Activated CD4-positive, alpha-beta T cell treated with anti-CD3 and anti-CD28 coated beads for 36 hours (primary cell): Measurements from ENCODE around the gene PPIG. TPM values are rescaled to one million over a fixed set of nuclear protein-coding genes. Genes with fewer than 3 reads are reported as not detected.

ENCODE experiments used
- ATAC-seq: fragments of 200-7000 bp; cut with Tn5 transposase; one replicate; pipeline ENCODE4 v1.10.0; 2021; ENCODE audit warnings: mild to moderate bottlenecking, moderate library complexity
- CTCF ChIA-PET: fragments of 350-600 bp; sonication (Branson Sonifier 250); formaldehyde crosslinking; loops from one replicate; lab custom pipeline; 2021; ENCODE audit warnings: antibody characterized with exemption; lab: Charles Lee
- POLR2A ChIA-PET: fragments of 350-600 bp; sonication (Branson Sonifier 250); formaldehyde crosslinking; loops from one replicate; lab custom pipeline; 2021; ENCODE audit warnings: antibody characterized with exemption, inconsistent platforms; lab: Charles Lee
- DNase-seq: peaks from one replicate; pipeline ENCODE4 v3.0.0-alpha.2; 2020
- H3K27ac Mint-ChIP-seq: one replicate; pipeline ENCODE4 v1.8.0; 2021; ENCODE audit warnings: mixed read lengths
- H3K27me3 Mint-ChIP-seq: one replicate; pipeline ENCODE4 v1.8.0; 2021; ENCODE audit warnings: mixed read lengths
- H3K36me3 Mint-ChIP-seq: one replicate; pipeline ENCODE4 v1.8.0; 2021; ENCODE audit warnings: low read depth, mixed read lengths
- H3K4me1 Mint-ChIP-seq: one replicate; pipeline ENCODE4 v1.8.0; 2021; ENCODE audit warnings: mixed read lengths
- H3K4me3 Mint-ChIP-seq: one replicate; pipeline ENCODE4 v1.8.0; 2021; ENCODE audit warnings: mild to moderate bottlenecking, moderate library complexity, mixed read lengths
- H3K9me3 Mint-ChIP-seq: one replicate; pipeline ENCODE4 v1.8.0; 2021; ENCODE audit warnings: low read depth, mixed read lengths
- intact Hi-C, 2 experiments: fragments of 100-400 bp; cut with DNase I in 1 of 2; cut with micrococcal nuclease in 1 of 2; formaldehyde crosslinking; loops; one replicate each; pipeline versions ENCODE4 v1.14.2 to v1.15.1; 2022 to 2024; cut with DNase I, micrococcal nuclease
- total RNA-seq, 2 experiments: library from RNA; stranded (reverse); gene quantifications; one replicate each; pipeline ENCODE4 v1.2.3, GENCODE V29; 2021

Gene PPIG
- total RNA-seq, 2 experiments from 2014 or later = 57.6 to 58.6 TPM

GRCh38 chr2:169662744-169663143 is 78.6 kb downstream of the PPIG start:
- intact Hi-C loops = no loop called here
- ChIA-PET POLR2A (no interaction called here), CTCF (no interaction called here)
- no peaks in the 10 kb centered on the region for H3K27me3 Mint-ChIP-seq
- H3K9me3 Mint-ChIP-seq = no peaks in the 10 kb centered on the region
- no peak for DNase-seq
- H3K36me3 Mint-ChIP-seq = no peaks in the 10 kb centered on the region
- no peak for ATAC-seq
- H3K4me1 Mint-ChIP-seq = no peaks in the 10 kb centered on the region
- H3K27ac Mint-ChIP-seq = no peak overlapping the region
- H3K4me3 Mint-ChIP-seq = no peak overlapping the region

GRCh38 chr2:169663247-169663646 is 79.1 kb downstream of the PPIG start:
- intact Hi-C loops = no loop called here
- Mint-ChIP-seq H3K36me3 (no peaks in the 10 kb centered on the region), H3K27ac (no peak overlapping the region), H3K27me3 (no peaks in the 10 kb centered on the region), H3K9me3 (no peaks in the 10 kb centered on the region), H3K4me3 (no peak overlapping the region), H3K4me1 (no peaks in the 10 kb centered on the region)
- DNase-seq (no peak), ATAC-seq (no peak)
- ChIA-PET CTCF (no interaction called here), POLR2A (no interaction called here)

- no peak for DNase-seq
- Mint-ChIP-seq H3K4me3 (no peak overlapping the region), H3K9me3 (no peaks in the 10 kb centered on the region), H3K36me3 (no peaks in the 10 kb centered on the region), H3K4me1 (no peaks in the 10 kb centered on the region), H3K27me3 (no peaks in the 10 kb centered on the region), H3K27ac (no peak overlapping the region)
- ATAC-seq = no peak
- intact Hi-C loops = no loop called here
- ChIA-PET CTCF (interaction anchor here (0.6 to 1.4 kb wide), 2 partner anchors 9 to 68 kb away, joined by 3 to 4 read pairs; no protein-coding TSS in a partner anchor), POLR2A (interaction anchor here (0.6 kb wide), 1 partner anchor 1074 kb away, joined by 13 read pairs; no protein-coding TSS in a partner anchor)
These were observed 80.4 kb downstream of the PPIG start for GRCh38 chr2:169664600-169664977.

GRCh38 chr2:169664978-169665930 is 81.1 kb downstream of the PPIG start:
- no peaks in the 10 kb centered on the region for H3K36me3 Mint-ChIP-seq
- POLR2A ChIA-PET = interaction anchor here (0.6 kb wide), 1 partner anchor 1073 kb away, joined by 13 read pairs; no protein-coding TSS in a partner anchor
- no peak overlapping the region for H3K27ac Mint-ChIP-seq
- intact Hi-C loops = no loop called here
- ATAC-seq (no peak), DNase-seq (no peak)
- no peaks in the 10 kb centered on the region for H3K27me3 Mint-ChIP-seq
- CTCF ChIA-PET = interaction anchor here (0.6 to 1.4 kb wide), 3 partner anchors 8 to 81 kb away, joined by 3 to 4 read pairs (median 3); partner anchors contain the start of gene PPIG
- no peak overlapping the region for H3K4me3 Mint-ChIP-seq
- no peaks in the 10 kb centered on the region for H3K9me3 Mint-ChIP-seq
- no peaks in the 10 kb centered on the region for H3K4me1 Mint-ChIP-seq

- H3K4me3 Mint-ChIP-seq = no peak overlapping the region
- H3K9me3 Mint-ChIP-seq = no peaks in the 10 kb centered on the region
- H3K4me1 Mint-ChIP-seq = no peaks in the 10 kb centered on the region
- intact Hi-C loops = loop anchor here in 1 of 2 experiments (1.0 kb wide), 1 partner anchor 18 kb away; no protein-coding TSS in a partner anchor
- H3K27me3 Mint-ChIP-seq = no peaks in the 10 kb centered on the region
- DNase-seq (no peak), ATAC-seq (no peak)
- H3K36me3 Mint-ChIP-seq = no peaks in the 10 kb centered on the region
- POLR2A ChIA-PET = no interaction called here
- no peak overlapping the region for H3K27ac Mint-ChIP-seq
- CTCF ChIA-PET = interaction anchor here (0.7 to 1.2 kb wide), 2 partner anchors 25 to 500 kb away, joined by 3 to 6 read pairs; no protein-coding TSS in a partner anchor
These were observed 83.4 kb downstream of the PPIG start for GRCh38 chr2:169667583-169667982.

GRCh38 chr2:169670215-169670651 is 86.1 kb downstream of the PPIG start:
- CTCF ChIA-PET = interaction anchor here (1.2 kb wide), 1 partner anchor 154 kb away, joined by 3 read pairs; the partner anchor contains the start of gene METTL5

GRCh38 chr2:169670937-169671336 is 86.8 kb downstream of the PPIG start:
- no peaks in the 10 kb centered on the region for H3K4me1 Mint-ChIP-seq
- no peaks in the 10 kb centered on the region for H3K9me3 Mint-ChIP-seq
- H3K4me3 Mint-ChIP-seq = no peak overlapping the region
- H3K36me3 Mint-ChIP-seq = no peaks in the 10 kb centered on the region
- peaks cover 7% of the 10 kb centered on the region for H3K27me3 Mint-ChIP-seq
- DNase-seq (no peak), ATAC-seq (no peak)
- intact Hi-C loops = no loop called here
- ChIA-PET CTCF (interaction anchor here (1.2 kb wide), 1 partner anchor 153 kb away, joined by 3 read pairs; the partner anchor contains the start of gene METTL5), POLR2A (no interaction called here)
- no peak overlapping the region for H3K27ac Mint-ChIP-seq

More at GRCh38 chr2:169670215-169670651, 86.1 kb downstream of the PPIG start:
- DNase-seq = no peak
- intact Hi-C loops = no loop called here
- Mint-ChIP-seq H3K27me3 (peaks cover 7% of the 10 kb centered on the region), H3K4me1 (no peaks in the 10 kb centered on the region), H3K4me3 (no peak overlapping the region), H3K27ac (no peak overlapping the region), H3K36me3 (no peaks in the 10 kb centered on the region), H3K9me3 (no peaks in the 10 kb centered on the region)
- ATAC-seq = peak; percentile 51
- POLR2A ChIA-PET = no interaction called here

GRCh38 chr2:169672406-169672805 is 88.3 kb downstream of the PPIG start:
- ATAC-seq (no peak), DNase-seq (no peak)
- H3K36me3 Mint-ChIP-seq = no peaks in the 10 kb centered on the region
- ChIA-PET POLR2A (no interaction called here), CTCF (no interaction called here)
- no peaks in the 10 kb centered on the region for H3K9me3 Mint-ChIP-seq
- intact Hi-C loops = no loop called here
- H3K27ac Mint-ChIP-seq = no peak overlapping the region
- H3K27me3 Mint-ChIP-seq = peaks cover 8% of the 10 kb centered on the region
- no peaks in the 10 kb centered on the region for H3K4me1 Mint-ChIP-seq
- no peak overlapping the region for H3K4me3 Mint-ChIP-seq

GRCh38 chr2:169673106-169673505 is 89.0 kb downstream of the PPIG start:
- no peak for ATAC-seq

GRCh38 chr2:169673921-169674320 is 89.8 kb downstream of the PPIG start:
- POLR2A ChIA-PET = no interaction called here
- Mint-ChIP-seq H3K27me3 (peaks cover 8% of the 10 kb centered on the region), H3K36me3 (no peaks in the 10 kb centered on the region), H3K27ac (no peak overlapping the region), H3K9me3 (no peaks in the 10 kb centered on the region), H3K4me3 (no peak overlapping the region), H3K4me1 (no peaks in the 10 kb centered on the region)
- CTCF ChIA-PET = interaction anchor here (0.6 kb wide), 1 partner anchor 152 kb away, joined by 3 read pairs; no protein-coding TSS in a partner anchor
- DNase-seq (no peak), ATAC-seq (no peak)
- intact Hi-C loops = no loop called here

More at GRCh38 chr2:169673106-169673505, 89.0 kb downstream of the PPIG start:
- no peak for DNase-seq
- Mint-ChIP-seq H3K4me3 (no peak overlapping the region), H3K36me3 (no peaks in the 10 kb centered on the region), H3K4me1 (no peaks in the 10 kb centered on the region), H3K27ac (no peak overlapping the region), H3K27me3 (peaks cover 8% of the 10 kb centered on the region), H3K9me3 (no peaks in the 10 kb centered on the region)
- POLR2A ChIA-PET = no interaction called here
- CTCF ChIA-PET = interaction anchor here (0.6 to 0.8 kb wide), 2 partner anchors 8 to 1255 kb away, joined by 3 to 4 read pairs; no protein-coding TSS in a partner anchor
- intact Hi-C loops = no loop called here

- intact Hi-C loops = loop anchor here in 1 of 2 experiments (2.0 kb wide), 1 partner anchor 148 kb away; no protein-coding TSS in a partner anchor
- ATAC-seq = no peak
- peaks cover 2% of the 10 kb centered on the region for H3K9me3 Mint-ChIP-seq
- POLR2A ChIA-PET = no interaction called here
- CTCF ChIA-PET = no interaction called here
- no peaks in the 10 kb centered on the region for H3K36me3 Mint-ChIP-seq
- no peaks in the 10 kb centered on the region for H3K4me1 Mint-ChIP-seq
- peaks cover 10% of the 10 kb centered on the region for H3K27me3 Mint-ChIP-seq
- H3K4me3 Mint-ChIP-seq = no peak overlapping the region
- no peak overlapping the region for H3K27ac Mint-ChIP-seq
- DNase-seq = no peak
These were observed 92.2 kb downstream of the PPIG start for GRCh38 chr2:169676357-169676756.
